ENCODE measurements around the gene MBOAT2. TPM values are rescaled to one million over a fixed set of nuclear protein-coding genes. Genes with fewer than 3 reads are reported as not detected.

Gene MBOAT2
- polyA plus RNA-seq, 1 donor from 2014 or later: 205 TPM

GRCh38 chr2:8835279-8835678 lies 168.2 kb downstream of the MBOAT2 start:
- no peaks in the 10 kb centered on the region for H3K27me3 ChIP-seq (ENCODE audit: insufficient read depth, low read depth, low read length)
- TF ChIP-seq SMC3 (conservative IDR thresholded peaks at IDR 0.05; ENCODE audit: poor library complexity) (no peak), TAF1 (IDR thresholded peaks at IDR 0.05; ENCODE audit: low read depth) (no peak), EP300 (conservative IDR thresholded peaks at IDR 0.05; ENCODE audit: poor library complexity, severe bottlenecking) (no peak), MXI1 (conservative IDR thresholded peaks at IDR 0.05; ENCODE audit: poor library complexity, severe bottlenecking) (no peak), REST (IDR thresholded peaks at IDR 0.05; ENCODE audit: borderline replicate concordance) (no peak), RAD21 (conservative IDR thresholded peaks at IDR 0.05) (no peak), POLR2AphosphoS5 (IDR thresholded peaks at IDR 0.05) (no peak), CTCF (IDR thresholded peaks at IDR 0.05; ENCODE audit: poor library complexity, severe bottlenecking) (no peak), EZH2 (IDR thresholded peaks at IDR 0.05; ENCODE audit: borderline replicate concordance, insufficient read depth, low read length, poor library complexity, severe bottlenecking) (no peak)
- peak overlapping the region; percentile 88 for H3K4me2 ChIP-seq (ENCODE audit: low read length)
- no peak overlapping the region for H2AFZ ChIP-seq (ENCODE audit: low read depth, low read length)
- H4K20me1 ChIP-seq (ENCODE audit: insufficient read depth): peaks cover 44% of the 10 kb centered on the region
- peaks cover 70% of the 10 kb centered on the region for H3K79me2 ChIP-seq (replicated peaks; ENCODE audit: insufficient read depth, low read length)
- no peaks in the 10 kb centered on the region for H3K36me3 ChIP-seq (ENCODE audit: insufficient read depth, low read length)
- H3F3A ChIP-seq (ENCODE audit: insufficient read depth, low read length, poor library complexity, severe bottlenecking): no peaks in the 10 kb centered on the region
- H3K27ac ChIP-seq (ENCODE audit: low read length): no peak overlapping the region
- peak overlapping the region; percentile 94 for H3K4me3 ChIP-seq (ENCODE audit: low read length)
- H3K9me3 ChIP-seq (ENCODE audit: low read length): no peaks in the 10 kb centered on the region
- H3K9me2 ChIP-seq (ENCODE audit: insufficient read depth, low read length): no peaks in the 10 kb centered on the region
- peak overlapping the region; percentile 97 for H3K9ac ChIP-seq (ENCODE audit: low read length)

- Histone ChIP-seq H3K9me2 (ENCODE audit: insufficient read depth, low read length) (no peaks in the 10 kb centered on the region), H3K79me2 (replicated peaks; ENCODE audit: insufficient read depth, low read length) (peaks cover 84% of the 10 kb centered on the region), H3F3A (ENCODE audit: insufficient read depth, low read length, poor library complexity, severe bottlenecking) (no peaks in the 10 kb centered on the region), H2AFZ (ENCODE audit: low read depth, low read length) (no peak overlapping the region), H3K4me2 (ENCODE audit: low read length) (peak overlapping the region; percentile 57), H3K36me3 (ENCODE audit: insufficient read depth, low read length) (no peaks in the 10 kb centered on the region), H3K4me3 (ENCODE audit: low read length) (peak overlapping the region; percentile 94), H3K9me3 (ENCODE audit: low read length) (no peaks in the 10 kb centered on the region), H3K27ac (ENCODE audit: low read length) (no peak overlapping the region), H3K9ac (ENCODE audit: low read length) (no peak overlapping the region), H3K27me3 (ENCODE audit: insufficient read depth, low read depth, low read length) (no peaks in the 10 kb centered on the region), H4K20me1 (ENCODE audit: insufficient read depth) (peaks cover 58% of the 10 kb centered on the region)
- TF ChIP-seq EP300 (conservative IDR thresholded peaks at IDR 0.05; ENCODE audit: poor library complexity, severe bottlenecking) (no peak), EZH2 (IDR thresholded peaks at IDR 0.05; ENCODE audit: borderline replicate concordance, insufficient read depth, low read length, poor library complexity, severe bottlenecking) (no peak), SMC3 (conservative IDR thresholded peaks at IDR 0.05; ENCODE audit: poor library complexity) (no peak), POLR2AphosphoS5 (IDR thresholded peaks at IDR 0.05) (no peak), REST (IDR thresholded peaks at IDR 0.05; ENCODE audit: borderline replicate concordance) (no peak), RAD21 (conservative IDR thresholded peaks at IDR 0.05) (no peak), MXI1 (conservative IDR thresholded peaks at IDR 0.05; ENCODE audit: poor library complexity, severe bottlenecking) (no peak), TAF1 (IDR thresholded peaks at IDR 0.05; ENCODE audit: low read depth) (no peak), CTCF (IDR thresholded peaks at IDR 0.05; ENCODE audit: poor library complexity, severe bottlenecking) (no peak)
These were observed 169.6 kb downstream of the MBOAT2 start for GRCh38 chr2:8833853-8834252.
